B cell (primary cell): ENCODE results near the gene ADH1A. TPM values are rescaled to one million over a fixed set of nuclear protein-coding genes. Genes with fewer than 3 reads are reported as not detected.

Source experiments
- ATAC-seq: fragments of 200-7000 bp; cut with Tn5 transposase; one replicate; pipeline ENCODE4 v1.10.0; 2021; ENCODE audit warnings: low read depth, mild to moderate bottlenecking, moderate number of reproducible peaks, moderate library complexity
- CTCF ChIA-PET: fragments of 350-600 bp; sonication (Branson Sonifier 250); formaldehyde crosslinking; loops from one replicate; lab custom pipeline; 2021; ENCODE audit warnings: antibody characterized with exemption, inconsistent platforms; lab: Charles Lee
- POLR2A ChIA-PET: fragments of 350-600 bp; sonication (Branson Sonifier 250); formaldehyde crosslinking; loops from one replicate; lab custom pipeline; 2021; ENCODE audit warnings: antibody characterized with exemption; lab: Charles Lee
- DNase-seq: peaks from one replicate; pipeline ENCODE4 v3.0.0; 2013
- H2AFZ ChIP-seq: 2 replicates; pipeline ENCODE4 v1.6.1; 2012; ENCODE audit warnings: mild to moderate bottlenecking, low read depth, low read length; ENCODE audit not compliant: insufficient read depth, poor library complexity, severe bottlenecking
- H3K27ac ChIP-seq, 2 donors: 1 replicate in 1 of 2; 2 replicates in 1 of 2; pipeline ENCODE4 v1.5.1; 2012 to 2013; ENCODE audit warnings: low read length in 2 of 2, mild to moderate bottlenecking in 2 of 2, moderate library complexity in 1 of 2
- H3K27me3 ChIP-seq, 4 experiments: fragments of 200-600 bp in 1 of 4; sonication (generic) in 1 of 4; replicated peaks in 1 of 4; 1 replicate in 2 of 4; 2 replicates in 2 of 4; pipeline versions ENCODE4 v1.6.1 to v1.7.0; 2013 to 2016; ENCODE audit warnings: low read length in 3 of 4, mild to moderate bottlenecking in 2 of 4, mixed read lengths in 1 of 4, moderate library complexity in 1 of 4; ENCODE audit not compliant: insufficient read depth in 4 of 4, control insufficient read depth in 3 of 4; ENCODE audit errors: control extremely low read depth in 1 of 4
- H3K36me3 ChIP-seq, 2 experiments: replicated peaks in 1 of 2; 1 replicate in 1 of 2; 2 replicates in 1 of 2; pipeline versions ENCODE4 v1.6.1 to v1.7.1; 2013; ENCODE audit warnings: low read length in 1 of 2; ENCODE audit not compliant: insufficient read depth in 2 of 2, control insufficient read depth in 1 of 2; ENCODE audit errors: control extremely low read depth in 1 of 2, extremely low read depth in 1 of 2
- H3K4me1 ChIP-seq, 2 donors: fragments of 200-600 bp in 1 of 2; sonication (generic) in 1 of 2; 1 replicate in 1 of 2; 2 replicates in 1 of 2; pipeline versions ENCODE4 v1.5.1 to v1.6.1; 2013 to 2017; ENCODE audit warnings: low read length in 2 of 2; ENCODE audit not compliant: control insufficient read depth in 2 of 2, insufficient read depth in 2 of 2
- H3K4me2 ChIP-seq: replicated peaks from 2 replicates; pipeline ENCODE3; 2012; ENCODE audit warnings: mild to moderate bottlenecking, low read depth, low read length; ENCODE audit not compliant: poor library complexity, severe bottlenecking
- H3K4me3 ChIP-seq, 5 experiments: fragments of 200-600 bp in 1 of 5; sonication (generic) in 1 of 5; 1 replicate in 3 of 5; 2 replicates in 2 of 5; pipeline versions ENCODE4 v1.5.1 to v1.7.0; 2011 to 2016; ENCODE audit warnings: low read length in 4 of 5, mild to moderate bottlenecking in 4 of 5, low read depth in 2 of 5, control low read depth in 1 of 5, moderate library complexity in 1 of 5; ENCODE audit not compliant: insufficient read depth in 1 of 5; ENCODE audit errors: control extremely low read depth in 1 of 5, extremely low read depth in 1 of 5
- H3K79me2 ChIP-seq: fragments of 200-600 bp; sonication (generic); one replicate; pipeline ENCODE4 v1.6.0; 2016; ENCODE audit warnings: low read length; ENCODE audit not compliant: control insufficient read depth, insufficient read depth
- H3K9ac ChIP-seq: fragments of 200-600 bp; sonication (generic); 2 replicates; pipeline ENCODE4 v1.6.1; 2017; ENCODE audit warnings: mild to moderate bottlenecking, low read length, moderate library complexity
- H3K9me3 ChIP-seq, 3 donors: one replicate each; pipeline versions ENCODE4 v1.6.1 to v1.7.1; 2013; ENCODE audit warnings: low read length in 2 of 3; ENCODE audit not compliant: control insufficient read depth in 2 of 3, insufficient read depth in 1 of 3; ENCODE audit errors: control extremely low read depth in 1 of 3
- H4K20me1 ChIP-seq: 2 replicates; pipeline ENCODE4 v1.6.0; 2012; ENCODE audit warnings: mild to moderate bottlenecking, low read length; ENCODE audit not compliant: insufficient read depth, control insufficient read depth, poor library complexity, severe bottlenecking
- H3K27ac Mint-ChIP-seq: one replicate; pipeline ENCODE4 v1.8.0; 2021; ENCODE audit warnings: mixed read lengths
- H3K27me3 Mint-ChIP-seq: one replicate; pipeline ENCODE4 v1.8.0; 2021; ENCODE audit warnings: mixed read lengths
- H3K4me1 Mint-ChIP-seq: one replicate; pipeline ENCODE4 v1.8.0; 2021; ENCODE audit warnings: mixed read lengths
- H3K4me3 Mint-ChIP-seq: one replicate; pipeline ENCODE4 v1.8.0; 2021; ENCODE audit warnings: mixed read lengths
- H3K9me3 Mint-ChIP-seq: one replicate; pipeline ENCODE4 v1.8.0; 2022; ENCODE audit warnings: mixed read lengths; ENCODE audit not compliant: insufficient read depth
- EZH2 ChIP-seq: IDR thresholded peaks from 2 replicates; pipeline ENCODE4 v1.6.1; 2012; ENCODE audit warnings: borderline replicate concordance, low read depth, mild to moderate bottlenecking, moderate library complexity, low read length; ENCODE audit not compliant: insufficient read depth, poor library complexity, severe bottlenecking
- WGBS: methylation state at CpG from one replicate; pipeline ENCODE4 v1.1.5; 2013; ENCODE audit warnings: missing lambda C conversion rate; ENCODE audit not compliant: insufficient coverage; 5-methylcytosine and 5-hydroxymethylcytosine counted together
- intact Hi-C: fragments of 100-400 bp; cut with micrococcal nuclease; formaldehyde crosslinking; loops from one replicate; pipeline ENCODE4 v1.10.0; 2022
- polyA plus RNA-seq: library from polyadenylated mRNA; depleted of rRNA; stranded (reverse); fragments of >200 nt; gene quantifications from 2 replicates; pipeline ENCODE4 v1.2.3, GENCODE V29; 2012
- total RNA-seq, 2 donors: library from RNA; stranded (reverse); fragments of 120-200 nt in 1 of 2; gene quantifications; 1 replicate in 1 of 2; 2 replicates in 1 of 2; pipeline versions ENCODE4 v1.2.3 to v1.2.4, GENCODE V29; 2013 to 2022
- TF ChIP-seq, protein P1 (sequence below): fragments of 200-600 bp; IDR thresholded peaks from one replicate; pipeline ENCODE4 v1.8.0; 2022; ENCODE audit warnings: antibody characterized with exemption, mild to moderate bottlenecking

Gene ADH1A
- total and polyA plus RNA-seq, 2 donors (not counting 1 experiment from before 2014, with no cell fraction given), result not detected

GRCh38 chr4:99324979-99325378, 34.2 kb upstream of the ADH1A start:
- Histone ChIP-seq H3K36me3 (no peaks in the 10 kb centered on the region), H3K9ac (no peak overlapping the region), H3K79me2 (no peaks in the 10 kb centered on the region), H4K20me1 (no peaks in the 10 kb centered on the region), H3K4me1 (no peaks in the 10 kb centered on the region), H3K27ac (no peak overlapping the region), H2AFZ (no peak overlapping the region), H3K4me2 (no peak overlapping the region), H3K9me3 (peaks cover 0 to 5% (median 0%) of the 10 kb centered on the region in 3 donors), H3K27me3 (peaks cover 0 to 2% (median 0%) of the 10 kb centered on the region in 4 experiments), H3K4me3 (no peak overlapping the region)
- Mint-ChIP-seq H3K4me3 (no peak overlapping the region), H3K27me3 (peaks cover 3% of the 10 kb centered on the region), H3K4me1 (no peaks in the 10 kb centered on the region), H3K9me3 (no peaks in the 10 kb centered on the region), H3K27ac (no peak overlapping the region)
- no CpG with 5 or more reads among the region's 3 CpGs for WGBS
- intact Hi-C loops, result no loop called here
- TF ChIP-seq EZH2, result no peak
- TF ChIP-seq, protein P1, sequence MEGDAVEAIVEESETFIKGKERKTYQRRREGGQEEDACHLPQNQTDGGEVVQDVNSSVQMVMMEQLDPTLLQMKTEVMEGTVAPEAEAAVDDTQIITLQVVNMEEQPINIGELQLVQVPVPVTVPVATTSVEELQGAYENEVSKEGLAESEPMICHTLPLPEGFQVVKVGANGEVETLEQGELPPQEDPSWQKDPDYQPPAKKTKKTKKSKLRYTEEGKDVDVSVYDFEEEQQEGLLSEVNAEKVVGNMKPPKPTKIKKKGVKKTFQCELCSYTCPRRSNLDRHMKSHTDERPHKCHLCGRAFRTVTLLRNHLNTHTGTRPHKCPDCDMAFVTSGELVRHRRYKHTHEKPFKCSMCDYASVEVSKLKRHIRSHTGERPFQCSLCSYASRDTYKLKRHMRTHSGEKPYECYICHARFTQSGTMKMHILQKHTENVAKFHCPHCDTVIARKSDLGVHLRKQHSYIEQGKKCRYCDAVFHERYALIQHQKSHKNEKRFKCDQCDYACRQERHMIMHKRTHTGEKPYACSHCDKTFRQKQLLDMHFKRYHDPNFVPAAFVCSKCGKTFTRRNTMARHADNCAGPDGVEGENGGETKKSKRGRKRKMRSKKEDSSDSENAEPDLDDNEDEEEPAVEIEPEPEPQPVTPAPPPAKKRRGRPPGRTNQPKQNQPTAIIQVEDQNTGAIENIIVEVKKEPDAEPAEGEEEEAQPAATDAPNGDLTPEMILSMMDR, result no peak
- POLR2A ChIA-PET, result no interaction called here
- ATAC-seq (no peak), DNase-seq (no peak)
- CTCF ChIA-PET, result no interaction called here

DNA sequence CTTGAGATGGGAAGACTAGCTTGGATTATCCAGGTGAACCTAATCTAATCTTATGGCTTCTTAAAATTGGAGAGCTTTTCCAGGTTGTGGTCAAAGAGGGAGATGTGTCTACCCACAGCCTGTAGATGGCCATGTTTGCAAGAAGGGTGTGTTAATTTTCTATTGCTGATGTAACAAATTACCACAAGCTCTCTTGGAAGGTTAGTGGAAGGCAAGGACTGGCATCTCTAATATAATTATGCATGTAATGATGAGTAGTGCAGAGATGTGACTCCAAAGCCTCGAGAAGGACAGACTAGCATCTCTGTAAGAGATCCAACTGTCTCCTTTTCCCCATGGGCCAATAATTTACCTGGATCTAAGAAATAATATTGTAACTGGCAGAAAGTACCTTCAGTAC, 33.6 kb upstream of the ADH1A start:
- H3K27ac ChIP-seq, result no peak overlapping the region
- Mint-ChIP-seq H3K27me3 (peaks cover 3% of the 10 kb centered on the region), H3K9me3 (no peaks in the 10 kb centered on the region), H3K4me1 (no peaks in the 10 kb centered on the region), H3K4me3 (no peak overlapping the region), H3K27ac (no peak overlapping the region)
- H3K36me3 ChIP-seq, result no peaks in the 10 kb centered on the region
- no peak overlapping the region for H2AFZ ChIP-seq
- H3K79me2 ChIP-seq, result no peaks in the 10 kb centered on the region
- CTCF ChIA-PET, result no interaction called here
- WGBS, result no CpG with 5 or more reads among the region's 1 CpG
- no peaks in the 10 kb centered on the region for H4K20me1 ChIP-seq
- no peak for TF ChIP-seq EZH2
- TF ChIP-seq, protein P1, result no peak
- H3K4me1 ChIP-seq, result no peaks in the 10 kb centered on the region
- H3K9ac ChIP-seq, result no peak overlapping the region
- DNase-seq, result no peak
- no peak overlapping the region for H3K4me3 ChIP-seq
- H3K4me2 ChIP-seq, result no peak overlapping the region
- intact Hi-C loops, result no loop called here
- no peak for ATAC-seq
- peaks cover 0 to 5% (median 0%) of the 10 kb centered on the region in 3 donors for H3K9me3 ChIP-seq
- POLR2A ChIA-PET, result no interaction called here
- no peaks in the 10 kb centered on the region for H3K27me3 ChIP-seq
